Liver (tissue), 9 donors: ENCODE results near the gene CCDC179. TPM values are rescaled to one million over a fixed set of nuclear protein-coding genes. Genes with fewer than 3 reads are reported as not detected.

Source experiments
- DNase-seq: peaks from one replicate; pipeline ENCODE4 v3.0.0-alpha.2; 2017; ENCODE audit warnings: low spot score
- H3K27ac ChIP-seq, 2 donors: one replicate each; pipeline ENCODE4 v1.7.0; 2013; ENCODE audit warnings: inconsistent platforms in 2 of 2, low read length in 2 of 2, control low read depth in 1 of 2, low read depth in 1 of 2, mild to moderate bottlenecking in 1 of 2
- H3K27me3 ChIP-seq, 4 donors: one replicate each; pipeline versions ENCODE4 v1.6.1 to v1.7.0; 2013; ENCODE audit warnings: low read length in 3 of 4, inconsistent platforms in 1 of 4, mild to moderate bottlenecking in 1 of 4, moderate library complexity in 1 of 4; ENCODE audit not compliant: control insufficient read depth in 4 of 4, insufficient read depth in 4 of 4
- H3K36me3 ChIP-seq, 4 donors: one replicate each; pipeline versions ENCODE4 v1.6.1 to v1.7.0; 2013; ENCODE audit warnings: low read length in 3 of 4, mild to moderate bottlenecking in 3 of 4, low read depth in 1 of 4, moderate library complexity in 1 of 4; ENCODE audit not compliant: control insufficient read depth in 4 of 4, insufficient read depth in 3 of 4
- H3K4me1 ChIP-seq, 4 donors: one replicate each; pipeline versions ENCODE4 v1.6.1 to v1.7.0; 2013; ENCODE audit warnings: low read length in 3 of 4, mild to moderate bottlenecking in 3 of 4, moderate library complexity in 1 of 4; ENCODE audit not compliant: control insufficient read depth in 4 of 4, insufficient read depth in 4 of 4
- H3K4me3 ChIP-seq, 3 donors: one replicate each; pipeline versions ENCODE4 v1.6.1 to v1.7.0; 2013; ENCODE audit warnings: low read length in 3 of 3, control low read depth in 1 of 3, low read depth in 1 of 3, mild to moderate bottlenecking in 1 of 3
- H3K9ac ChIP-seq, 2 donors: one replicate each; pipeline ENCODE4 v1.7.0; 2013; ENCODE audit warnings: low read length in 2 of 2, mild to moderate bottlenecking in 2 of 2, moderate library complexity in 2 of 2, control low read depth in 1 of 2, low read depth in 1 of 2
- H3K9me3 ChIP-seq, 4 donors: one replicate each; pipeline versions ENCODE4 v1.6.1 to v1.7.0; 2013; ENCODE audit warnings: low read length in 3 of 4; ENCODE audit not compliant: control insufficient read depth in 4 of 4
- EGR1 ChIP-seq, 2 donors: IDR thresholded peaks; 2 replicates each; pipeline ENCODE4 v1.6.1; 2016 to 2018; ENCODE audit warnings: antibody characterized with exemption in 2 of 2, low read depth in 2 of 2
- FOXA1 ChIP-seq: IDR thresholded peaks from 2 replicates; pipeline ENCODE4 v1.6.1; 2016; ENCODE audit warnings: antibody characterized with exemption
- FOXA2 ChIP-seq: IDR thresholded peaks from 2 replicates; pipeline ENCODE4 v1.6.1; 2016; ENCODE audit warnings: antibody characterized with exemption
- GABPA ChIP-seq, 2 donors: IDR thresholded peaks in 1 of 2; conservative IDR thresholded peaks in 1 of 2; 2 replicates each; pipeline ENCODE4 v1.6.1; 2016; ENCODE audit warnings: antibody characterized with exemption in 2 of 2, mild to moderate bottlenecking in 1 of 2, moderate library complexity in 1 of 2
- HNF4A ChIP-seq, 2 donors: conservative IDR thresholded peaks; 2 replicates each; pipeline ENCODE4 v1.6.1; 2016; ENCODE audit warnings: antibody characterized with exemption in 2 of 2, mild to moderate bottlenecking in 2 of 2
- HNF4G ChIP-seq: IDR thresholded peaks from 2 replicates; pipeline ENCODE4 v1.6.1; 2016; ENCODE audit warnings: antibody characterized with exemption
- JUND ChIP-seq, 2 donors: IDR thresholded peaks; 2 replicates each; pipeline ENCODE4 v1.6.1; 2016; ENCODE audit warnings: antibody characterized with exemption in 2 of 2
- MAX ChIP-seq: IDR thresholded peaks from 2 replicates; pipeline ENCODE4 v1.6.1; 2016; ENCODE audit warnings: antibody characterized with exemption
- NR2F2 ChIP-seq: IDR thresholded peaks from 2 replicates; pipeline ENCODE4 v1.6.1; 2016; ENCODE audit warnings: antibody characterized with exemption
- RAD21 ChIP-seq, 2 donors: IDR thresholded peaks; 2 replicates each; pipeline ENCODE4 v1.6.1; 2016; ENCODE audit warnings: antibody characterized with exemption in 2 of 2, mild to moderate bottlenecking in 2 of 2
- RXRA ChIP-seq, 2 donors: IDR thresholded peaks; 2 replicates each; pipeline ENCODE4 v1.6.1; 2017 to 2018; ENCODE audit warnings: antibody characterized with exemption in 2 of 2, mild to moderate bottlenecking in 1 of 2
- SP1 ChIP-seq: IDR thresholded peaks from 2 replicates; pipeline ENCODE4 v1.6.1; 2018; ENCODE audit warnings: antibody characterized with exemption, mild to moderate bottlenecking
- TAF1 ChIP-seq: conservative IDR thresholded peaks from 2 replicates; pipeline ENCODE4 v1.6.1; 2016; ENCODE audit warnings: antibody characterized with exemption, mild to moderate bottlenecking
- YY1 ChIP-seq: IDR thresholded peaks from 2 replicates; pipeline ENCODE4 v1.6.1; 2016; ENCODE audit warnings: antibody characterized with exemption, mild to moderate bottlenecking
- ZBTB33 ChIP-seq: IDR thresholded peaks from 2 replicates; pipeline ENCODE4 v1.6.1; 2016; ENCODE audit warnings: antibody characterized with exemption
- WGBS: extraction: QIAGEN DNeasy Blood & Tissue Kit; methylation state at CpG from one replicate; pipeline ENCODE4 v1.1.7; 2013; 5-methylcytosine and 5-hydroxymethylcytosine counted together
- polyA plus RNA-seq, 2 donors: library from polyadenylated mRNA; stranded (reverse) in 1 of 2; unstranded in 1 of 2; fragments of 200-250 nt in 1 of 2; fragments of >200 nt in 1 of 2; fragmentation: Nextera tagmentation in 1 of 2; extraction: Ambion mirVana in 1 of 2; gene quantifications; one replicate each; pipeline versions ENCODE4 v1.2.1 to v1.2.3, GENCODE V29; 2013 to 2015
- total RNA-seq, 2 donors: library from RNA; depleted of rRNA; stranded (reverse); fragments of >200 nt; gene quantifications; one replicate each; pipeline ENCODE4 v1.2.3, GENCODE V29; 2014
- TF ChIP-seq, protein P1 (sequence below): IDR thresholded peaks from 2 replicates; pipeline ENCODE4 v1.6.1; 2016; ENCODE audit warnings: antibody characterized with exemption
- TF ChIP-seq, protein P2 (sequence below): IDR thresholded peaks from 2 replicates; pipeline ENCODE4 v1.6.1; 2016; ENCODE audit warnings: antibody characterized with exemption, mild to moderate bottlenecking
- donor health status: healthy.
- donor health status: healthy.
- donor health status: healthy.
- donor health status: healthy.
- donor health status: healthy.

CCDC179 gene
- total and polyA plus RNA-seq, 4 donors: 0.96 TPM; not detected in 3

DNA sequence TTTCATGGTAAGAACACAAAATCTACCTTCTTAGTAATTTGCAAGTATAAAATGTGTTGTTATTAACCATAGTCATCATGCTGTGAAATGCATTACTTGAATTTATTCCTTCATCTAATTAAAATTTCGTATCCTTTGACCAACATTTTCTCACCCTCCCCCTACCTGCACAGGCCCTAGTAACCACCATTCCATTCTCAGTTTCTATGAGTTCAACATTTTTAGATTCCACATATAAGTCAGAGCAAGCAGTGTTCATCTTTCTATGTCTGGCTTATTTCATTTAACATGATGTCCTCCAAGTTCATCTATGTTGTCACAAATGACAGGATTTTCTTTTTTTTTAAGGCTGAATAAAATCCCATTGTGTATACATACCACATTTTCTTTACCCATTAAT, 43.5 kb upstream of the CCDC179 start:
- no peak overlapping the region for H3K9ac ChIP-seq
- WGBS: 95% methylated on average over 1 of the region's 1 CpG
- no peaks in the 10 kb centered on the region for H3K27me3 ChIP-seq
- H3K4me1 ChIP-seq: peaks cover 0 to 7% (median 2%) of the 10 kb centered on the region in 4 donors
- H3K27ac ChIP-seq: no peak overlapping the region
- no peak for DNase-seq
- no peaks in the 10 kb centered on the region for H3K36me3 ChIP-seq
- H3K4me3 ChIP-seq: no peak overlapping the region
- H3K9me3 ChIP-seq: no peaks in the 10 kb centered on the region
- no peak for TF ChIP-seq RAD21 (IDR thresholded peaks at IDR 0.05)
- TF ChIP-seq HNF4G: no peak
- no peak for TF ChIP-seq FOXA1
- no peak for TF ChIP-seq SP1
- TF ChIP-seq GABPA (IDR thresholded peaks at IDR 0.05 in 1 of 2, conservative IDR thresholded peaks at IDR 0.05 in 1 of 2): no peak
- TF ChIP-seq RXRA (IDR thresholded peaks at IDR 0.05): no peak
- TF ChIP-seq MAX: no peak
- no peak for TF ChIP-seq NR2F2
- no peak for TF ChIP-seq EGR1 (IDR thresholded peaks at IDR 0.05; ENCODE audit: low read depth in 2 of 2)
- TF ChIP-seq, protein P1, sequence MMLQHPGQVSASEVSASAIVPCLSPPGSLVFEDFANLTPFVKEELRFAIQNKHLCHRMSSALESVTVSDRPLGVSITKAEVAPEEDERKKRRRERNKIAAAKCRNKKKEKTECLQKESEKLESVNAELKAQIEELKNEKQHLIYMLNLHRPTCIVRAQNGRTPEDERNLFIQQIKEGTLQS: no peak
- no peak for TF ChIP-seq JUND (IDR thresholded peaks at IDR 0.05)
- TF ChIP-seq YY1: no peak
- no peak for TF ChIP-seq TAF1
- no peak for TF ChIP-seq ZBTB33
- no peak for TF ChIP-seq HNF4A (conservative IDR thresholded peaks at IDR 0.05)

GRCh38 chr11:22901603-22902002, 41.3 kb upstream of the CCDC179 start:
- H3K4me1 ChIP-seq: peaks cover 0 to 7% (median 2%) of the 10 kb centered on the region in 4 donors
- no peaks in the 10 kb centered on the region for H3K9me3 ChIP-seq
- H3K27ac ChIP-seq: no peak overlapping the region
- no peak overlapping the region for H3K4me3 ChIP-seq
- H3K9ac ChIP-seq: no peak overlapping the region
- H3K27me3 ChIP-seq: no peaks in the 10 kb centered on the region
- TF ChIP-seq, protein P1: no peak
- TF ChIP-seq MAX (no peak), FOXA1 (no peak), GABPA (IDR thresholded peaks at IDR 0.05 in 1 of 2, conservative IDR thresholded peaks at IDR 0.05 in 1 of 2) (no peak), TAF1 (no peak), JUND (IDR thresholded peaks at IDR 0.05) (no peak)
- 86% methylated on average over 4 of the region's 4 CpGs for WGBS
- DNase-seq: no peak
- no peaks in the 10 kb centered on the region for H3K36me3 ChIP-seq

GRCh38 chr11:22900764-22901486, 40.7 kb upstream of the CCDC179 start:
- no peaks in the 10 kb centered on the region for H3K36me3 ChIP-seq
- peaks cover 0 to 7% (median 2%) of the 10 kb centered on the region in 4 donors for H3K4me1 ChIP-seq
- H3K9ac ChIP-seq: no peak overlapping the region
- no peaks in the 10 kb centered on the region for H3K9me3 ChIP-seq
- H3K27me3 ChIP-seq: no peaks in the 10 kb centered on the region
- no peak for DNase-seq
- no peak overlapping the region for H3K4me3 ChIP-seq
- H3K27ac ChIP-seq: no peak overlapping the region
- TF ChIP-seq, protein P2, sequence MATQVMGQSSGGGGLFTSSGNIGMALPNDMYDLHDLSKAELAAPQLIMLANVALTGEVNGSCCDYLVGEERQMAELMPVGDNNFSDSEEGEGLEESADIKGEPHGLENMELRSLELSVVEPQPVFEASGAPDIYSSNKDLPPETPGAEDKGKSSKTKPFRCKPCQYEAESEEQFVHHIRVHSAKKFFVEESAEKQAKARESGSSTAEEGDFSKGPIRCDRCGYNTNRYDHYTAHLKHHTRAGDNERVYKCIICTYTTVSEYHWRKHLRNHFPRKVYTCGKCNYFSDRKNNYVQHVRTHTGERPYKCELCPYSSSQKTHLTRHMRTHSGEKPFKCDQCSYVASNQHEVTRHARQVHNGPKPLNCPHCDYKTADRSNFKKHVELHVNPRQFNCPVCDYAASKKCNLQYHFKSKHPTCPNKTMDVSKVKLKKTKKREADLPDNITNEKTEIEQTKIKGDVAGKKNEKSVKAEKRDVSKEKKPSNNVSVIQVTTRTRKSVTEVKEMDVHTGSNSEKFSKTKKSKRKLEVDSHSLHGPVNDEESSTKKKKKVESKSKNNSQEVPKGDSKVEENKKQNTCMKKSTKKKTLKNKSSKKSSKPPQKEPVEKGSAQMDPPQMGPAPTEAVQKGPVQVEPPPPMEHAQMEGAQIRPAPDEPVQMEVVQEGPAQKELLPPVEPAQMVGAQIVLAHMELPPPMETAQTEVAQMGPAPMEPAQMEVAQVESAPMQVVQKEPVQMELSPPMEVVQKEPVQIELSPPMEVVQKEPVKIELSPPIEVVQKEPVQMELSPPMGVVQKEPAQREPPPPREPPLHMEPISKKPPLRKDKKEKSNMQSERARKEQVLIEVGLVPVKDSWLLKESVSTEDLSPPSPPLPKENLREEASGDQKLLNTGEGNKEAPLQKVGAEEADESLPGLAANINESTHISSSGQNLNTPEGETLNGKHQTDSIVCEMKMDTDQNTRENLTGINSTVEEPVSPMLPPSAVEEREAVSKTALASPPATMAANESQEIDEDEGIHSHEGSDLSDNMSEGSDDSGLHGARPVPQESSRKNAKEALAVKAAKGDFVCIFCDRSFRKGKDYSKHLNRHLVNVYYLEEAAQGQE: no peak
- no peak for TF ChIP-seq GABPA (IDR thresholded peaks at IDR 0.05 in 1 of 2, conservative IDR thresholded peaks at IDR 0.05 in 1 of 2)
- no peak for TF ChIP-seq HNF4G
- no peak for TF ChIP-seq YY1
- no peak for TF ChIP-seq RXRA (IDR thresholded peaks at IDR 0.05)
- no peak for TF ChIP-seq ZBTB33
- TF ChIP-seq, protein P1: no peak
- TF ChIP-seq JUND (IDR thresholded peaks at IDR 0.05): no peak
- no peak for TF ChIP-seq FOXA1
- TF ChIP-seq SP1: no peak
- TF ChIP-seq TAF1: no peak
- TF ChIP-seq EGR1 (IDR thresholded peaks at IDR 0.05; ENCODE audit: low read depth in 2 of 2): no peak
- TF ChIP-seq FOXA2: no peak
